ENCODE data around the gene SLC38A11. TPM values are rescaled to one million over a fixed set of nuclear protein-coding genes. Genes with fewer than 3 reads are reported as not detected.

Gene SLC38A11
- total and polyA plus RNA-seq, 2 donors (not counting 1 experiment from before 2014, with no cell fraction given) = 0.50 to 1.1 TPM

DNA sequence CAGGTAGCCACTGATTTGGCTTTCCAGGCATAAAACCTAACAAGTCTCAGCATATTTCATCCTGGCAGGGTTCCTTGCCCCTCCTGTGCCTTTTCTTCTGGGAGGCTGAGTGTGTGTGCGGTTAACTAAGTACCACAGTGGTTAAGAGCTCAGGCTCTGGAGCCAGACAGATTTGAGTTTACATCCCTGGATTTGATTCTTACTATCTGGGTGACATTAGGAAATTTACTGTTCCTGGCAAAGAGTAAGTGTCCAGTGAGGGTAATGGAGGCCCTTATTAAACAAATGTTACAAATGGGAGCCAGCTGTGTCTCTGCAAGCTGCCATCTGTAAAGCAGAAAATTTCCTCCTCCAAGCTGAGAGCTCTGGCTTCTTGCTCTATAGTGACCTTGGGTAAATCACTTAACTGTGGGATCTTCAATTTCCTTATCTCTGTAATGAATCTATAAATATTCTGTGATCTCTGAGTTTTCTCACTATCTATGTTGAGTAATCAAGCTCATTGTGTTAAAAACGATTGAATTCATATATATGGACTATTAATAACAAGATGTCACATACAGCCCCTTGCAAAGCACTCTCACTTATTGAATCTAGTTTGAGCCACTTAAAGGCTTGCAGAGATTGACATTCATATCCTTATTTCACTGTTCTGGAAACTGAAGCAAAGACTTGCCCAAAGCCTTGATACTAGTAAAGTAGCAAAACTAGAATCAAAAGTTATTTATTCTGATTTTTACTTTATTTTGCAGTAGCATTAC, 107.2 kb downstream of the SLC38A11 start:
- H2AFZ ChIP-seq (ENCODE audit: low read length) = peak overlapping the region; percentile 7
- H3K4me3 ChIP-seq (replicated peaks in 1 of 4; ENCODE audit: control extremely low read depth in 1 of 4, insufficient read depth in 1 of 4, low read depth in 3 of 4, low read length in 4 of 4) = no peak overlapping the region
- DNase-seq (ENCODE audit: low read depth in 2 of 2) = peak; percentile 12 to 16
- no peak overlapping the region for H3K9ac ChIP-seq (ENCODE audit: insufficient read depth, low read length)
- no peaks in the 10 kb centered on the region for H3K27me3 ChIP-seq (ENCODE audit: control insufficient read depth, insufficient read depth, low read length)
- H3K27ac ChIP-seq (ENCODE audit: insufficient read depth, low read length) = no peak overlapping the region
- H3K79me2 ChIP-seq (ENCODE audit: control insufficient read depth, insufficient read depth, low read length) = no peaks in the 10 kb centered on the region
- H3K4me2 ChIP-seq (ENCODE audit: extremely low read depth, insufficient read depth, low read length) = no peak overlapping the region
- no peaks in the 10 kb centered on the region for H3K9me3 ChIP-seq (ENCODE audit: control insufficient read depth, insufficient read depth, low read depth, low read length)
- peaks cover 2% of the 10 kb centered on the region for H3K4me1 ChIP-seq (ENCODE audit: control insufficient read depth, extremely low read depth, insufficient read depth, low read length)
- TF ChIP-seq, protein P1, sequence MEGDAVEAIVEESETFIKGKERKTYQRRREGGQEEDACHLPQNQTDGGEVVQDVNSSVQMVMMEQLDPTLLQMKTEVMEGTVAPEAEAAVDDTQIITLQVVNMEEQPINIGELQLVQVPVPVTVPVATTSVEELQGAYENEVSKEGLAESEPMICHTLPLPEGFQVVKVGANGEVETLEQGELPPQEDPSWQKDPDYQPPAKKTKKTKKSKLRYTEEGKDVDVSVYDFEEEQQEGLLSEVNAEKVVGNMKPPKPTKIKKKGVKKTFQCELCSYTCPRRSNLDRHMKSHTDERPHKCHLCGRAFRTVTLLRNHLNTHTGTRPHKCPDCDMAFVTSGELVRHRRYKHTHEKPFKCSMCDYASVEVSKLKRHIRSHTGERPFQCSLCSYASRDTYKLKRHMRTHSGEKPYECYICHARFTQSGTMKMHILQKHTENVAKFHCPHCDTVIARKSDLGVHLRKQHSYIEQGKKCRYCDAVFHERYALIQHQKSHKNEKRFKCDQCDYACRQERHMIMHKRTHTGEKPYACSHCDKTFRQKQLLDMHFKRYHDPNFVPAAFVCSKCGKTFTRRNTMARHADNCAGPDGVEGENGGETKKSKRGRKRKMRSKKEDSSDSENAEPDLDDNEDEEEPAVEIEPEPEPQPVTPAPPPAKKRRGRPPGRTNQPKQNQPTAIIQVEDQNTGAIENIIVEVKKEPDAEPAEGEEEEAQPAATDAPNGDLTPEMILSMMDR (conservative IDR thresholded peaks at IDR 0.05 in 1 of 2, IDR thresholded peaks at IDR 0.05 in 1 of 2; ENCODE audit: low read depth in 1 of 2, low read length in 2 of 2) = no peak
- no peak for TF ChIP-seq EZH2 (IDR thresholded peaks at IDR 0.05; ENCODE audit: low read length, missing control alignments)
- H3K36me3 ChIP-seq (ENCODE audit: control insufficient read depth, insufficient read depth, low read length) = no peaks in the 10 kb centered on the region
- no peaks in the 10 kb centered on the region for H4K20me1 ChIP-seq (ENCODE audit: control insufficient read depth, extremely low read depth, insufficient read depth, low read length)

GRCh38 chr2:164847291-164847690, 108.0 kb downstream of the SLC38A11 start:
- Histone ChIP-seq H3K27ac (ENCODE audit: insufficient read depth, low read length) (no peak overlapping the region), H3K79me2 (ENCODE audit: control insufficient read depth, insufficient read depth, low read length) (no peaks in the 10 kb centered on the region), H3K4me2 (ENCODE audit: extremely low read depth, insufficient read depth, low read length) (no peak overlapping the region), H2AFZ (ENCODE audit: low read length) (no peak overlapping the region), H3K9ac (ENCODE audit: insufficient read depth, low read length) (no peak overlapping the region), H3K4me3 (replicated peaks in 1 of 4; ENCODE audit: control extremely low read depth in 1 of 4, insufficient read depth in 1 of 4, low read depth in 3 of 4, low read length in 4 of 4) (no peak overlapping the region), H3K36me3 (ENCODE audit: control insufficient read depth, insufficient read depth, low read length) (no peaks in the 10 kb centered on the region), H3K9me3 (ENCODE audit: control insufficient read depth, insufficient read depth, low read depth, low read length) (no peaks in the 10 kb centered on the region), H3K27me3 (ENCODE audit: control insufficient read depth, insufficient read depth, low read length) (no peaks in the 10 kb centered on the region), H3K4me1 (ENCODE audit: control insufficient read depth, extremely low read depth, insufficient read depth, low read length) (peaks cover 5% of the 10 kb centered on the region), H4K20me1 (ENCODE audit: control insufficient read depth, extremely low read depth, insufficient read depth, low read length) (no peaks in the 10 kb centered on the region)
- DNase-seq (ENCODE audit: low read depth in 2 of 2) = no peak
- TF ChIP-seq, protein P1 (conservative IDR thresholded peaks at IDR 0.05 in 1 of 2, IDR thresholded peaks at IDR 0.05 in 1 of 2; ENCODE audit: low read depth in 1 of 2, low read length in 2 of 2) = no peak
- no peak for TF ChIP-seq EZH2 (IDR thresholded peaks at IDR 0.05; ENCODE audit: low read length, missing control alignments)

DNA sequence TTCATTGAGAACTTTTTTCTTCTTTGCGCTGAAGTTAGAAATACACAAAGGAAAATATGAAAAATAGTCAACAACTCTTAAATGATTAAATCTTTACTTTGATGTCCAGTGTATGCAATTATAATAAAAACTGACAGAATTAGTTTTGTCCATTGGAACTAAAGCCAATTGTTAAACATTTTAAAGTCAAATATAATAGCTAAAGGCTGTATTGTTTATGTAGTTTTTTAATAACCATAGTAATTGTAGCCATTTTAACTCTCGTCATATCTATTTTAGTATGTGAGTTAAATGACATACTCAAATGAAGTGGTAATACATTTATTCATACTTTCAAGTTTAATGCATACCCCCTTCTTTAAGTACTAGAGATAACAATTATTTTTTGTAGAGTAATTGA, 109.0 kb downstream of the SLC38A11 start:
- Histone ChIP-seq H3K9ac (ENCODE audit: insufficient read depth, low read length) (no peak overlapping the region), H3K36me3 (ENCODE audit: control insufficient read depth, insufficient read depth, low read length) (no peaks in the 10 kb centered on the region), H4K20me1 (ENCODE audit: control insufficient read depth, extremely low read depth, insufficient read depth, low read length) (no peaks in the 10 kb centered on the region), H3K4me2 (ENCODE audit: extremely low read depth, insufficient read depth, low read length) (no peak overlapping the region), H3K9me3 (ENCODE audit: control insufficient read depth, insufficient read depth, low read depth, low read length) (no peaks in the 10 kb centered on the region), H2AFZ (ENCODE audit: low read length) (no peak overlapping the region), H3K27ac (ENCODE audit: insufficient read depth, low read length) (no peak overlapping the region), H3K79me2 (ENCODE audit: control insufficient read depth, insufficient read depth, low read length) (no peaks in the 10 kb centered on the region), H3K4me3 (replicated peaks in 1 of 4; ENCODE audit: control extremely low read depth in 1 of 4, insufficient read depth in 1 of 4, low read depth in 3 of 4, low read length in 4 of 4) (no peak overlapping the region), H3K27me3 (ENCODE audit: control insufficient read depth, insufficient read depth, low read length) (no peaks in the 10 kb centered on the region), H3K4me1 (ENCODE audit: control insufficient read depth, extremely low read depth, insufficient read depth, low read length) (peaks cover 5% of the 10 kb centered on the region)
- DNase-seq (ENCODE audit: low read depth in 2 of 2) = no peak
- TF ChIP-seq EZH2 (IDR thresholded peaks at IDR 0.05; ENCODE audit: low read length, missing control alignments) = no peak
- TF ChIP-seq, protein P1 (conservative IDR thresholded peaks at IDR 0.05 in 1 of 2, IDR thresholded peaks at IDR 0.05 in 1 of 2; ENCODE audit: low read depth in 1 of 2, low read length in 2 of 2) = no peak

Other genes starting within 250 kb of the SLC38A11 start
- gene COBLL1, start 113.7 kb downstream of the SLC38A11 start, total RNA-seq = 5.1 and 10.1 TPM in 2 replicates
- 3.7 and 11.9 TPM in 2 replicates for gene COBLL1, start 113.7 kb downstream of the SLC38A11 start, polyA plus RNA-seq
- gene SCN3A, start 248.5 kb upstream of the SLC38A11 start, total RNA-seq = 0.26 and 0.33 TPM in 2 replicates
- 0.14 and 0.16 TPM in 2 replicates for gene SCN3A, start 248.5 kb upstream of the SLC38A11 start, polyA plus RNA-seq

Data from fibroblast of lung (primary cell).